ENCODE measurements around the gene PCDHGA1.
"Not testable (repeated sequence)": the region's sequence is repeated elsewhere in the genome, so short reads cannot be mapped to it uniquely, and the experiment has no call there.

The PCDHGA1 gene

DNA sequence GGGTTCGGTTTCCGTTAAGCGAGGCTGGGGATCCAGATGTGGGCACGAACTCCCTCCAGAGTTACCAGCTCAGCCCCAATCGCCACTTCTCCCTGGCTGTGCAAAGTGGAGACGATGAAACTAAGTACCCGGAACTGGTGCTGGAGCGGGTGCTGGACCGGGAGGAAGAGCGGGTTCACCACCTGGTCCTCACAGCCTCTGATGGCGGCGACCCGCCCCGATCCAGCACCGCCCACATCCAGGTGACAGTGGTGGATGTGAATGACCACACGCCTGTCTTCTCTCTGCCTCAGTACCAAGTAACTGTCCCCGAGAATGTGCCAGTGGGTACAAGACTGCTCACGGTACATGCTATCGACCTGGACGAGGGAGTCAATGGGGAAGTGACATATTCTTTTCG is 53.0 kb downstream of the PCDHGA1 start:
- no peak for DNase-seq

- DNase-seq, result no peak
Measured at GRCh38 chr5:141384471-141385267, 54.4 kb downstream of the PCDHGA1 start.

GRCh38 chr5:141387557-141388311 is 57.4 kb downstream of the PCDHGA1 start, which contains the start of gene PCDHGB4:
Gene PCDHGB4, plus strand, starts transcription at chr5:141387698. Its CDS starts 187 bp downstream, at chr5:141387885.
- not testable (repeated sequence) for DNase-seq

- DNase-seq, result no peak
Measured at GRCh38 chr5:141388661-141389060, 58.3 kb downstream of the PCDHGA1 start.

GRCh38 chr5:141389153-141390042 is 59.1 kb downstream of the PCDHGA1 start:
- no peak for DNase-seq

DNA sequence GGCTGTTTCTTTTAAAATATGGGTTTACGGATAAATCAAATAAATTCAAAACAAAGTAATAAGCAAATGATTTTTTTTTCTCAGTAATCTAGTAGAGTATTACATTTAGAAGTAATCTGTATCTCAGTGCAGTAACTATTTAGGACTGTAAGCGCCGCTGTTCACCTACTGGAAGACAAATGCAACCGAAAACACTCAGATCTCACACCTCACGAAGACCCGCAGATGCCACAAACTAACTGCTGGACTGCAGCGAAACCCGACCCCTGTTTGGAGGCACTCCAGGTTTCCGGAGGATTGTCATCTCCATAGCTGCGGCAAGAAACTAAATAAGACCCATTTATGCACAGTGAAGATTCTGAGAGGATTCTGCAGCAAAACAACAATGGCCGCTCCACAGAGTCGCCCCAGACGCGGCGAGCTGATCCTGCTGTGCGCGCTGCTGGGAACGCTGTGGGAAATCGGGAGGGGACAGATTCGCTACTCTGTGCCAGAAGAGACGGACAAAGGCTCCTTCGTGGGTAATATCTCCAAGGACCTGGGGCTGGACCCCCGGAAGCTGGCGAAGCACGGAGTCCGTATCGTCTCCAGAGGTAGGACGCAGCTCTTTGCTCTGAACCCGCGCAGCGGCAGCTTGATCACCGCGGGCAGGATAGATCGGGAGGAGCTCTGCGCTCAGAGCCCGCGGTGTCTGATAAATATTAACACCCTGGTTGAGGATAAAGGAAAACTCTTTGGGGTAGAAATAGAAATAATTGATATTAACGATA is 62.3 kb downstream of the PCDHGA1 start, which contains the start of gene PCDHGA8:
PCDHGA8 (plus strand) TSS at position 205 of the 770 bp plus-strand sequence; CDS start at position 386, 181 bp downstream.
- DNase-seq, result no peak

DNA sequence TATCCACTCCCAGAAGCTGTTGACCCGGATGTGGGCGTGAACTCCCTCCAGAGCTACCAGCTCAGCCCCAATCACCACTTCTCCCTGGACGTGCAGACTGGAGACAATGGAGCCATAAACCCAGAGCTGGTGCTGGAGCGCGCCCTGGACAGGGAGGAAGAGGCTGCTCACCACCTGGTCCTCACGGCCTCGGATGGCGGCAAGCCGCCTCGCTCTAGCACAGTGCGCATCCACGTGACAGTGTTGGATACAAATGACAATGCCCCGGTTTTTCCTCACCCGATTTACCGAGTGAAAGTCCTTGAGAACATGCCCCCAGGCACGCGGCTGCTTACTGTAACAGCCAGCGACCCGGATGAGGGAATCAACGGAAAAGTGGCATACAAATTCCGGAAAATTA is 63.0 kb downstream of the PCDHGA1 start:
- DNase-seq, result no peak

GRCh38 chr5:141394401-141395187 is 64.3 kb downstream of the PCDHGA1 start:
- not testable (repeated sequence) for DNase-seq

GRCh38 chr5:141397756-141398551 is 67.6 kb downstream of the PCDHGA1 start, which contains the start of gene PCDHGB5:
Gene PCDHGB5, plus strand, starts transcription at chr5:141397947. Its CDS starts 181 bp downstream, at chr5:141398128.
- DNase-seq, result peak in 2 of 5 donors; percentile 18 to 24

- no peak for DNase-seq
Measured at GRCh38 chr5:141398608-141399007, 68.3 kb downstream of the PCDHGA1 start.

DNA sequence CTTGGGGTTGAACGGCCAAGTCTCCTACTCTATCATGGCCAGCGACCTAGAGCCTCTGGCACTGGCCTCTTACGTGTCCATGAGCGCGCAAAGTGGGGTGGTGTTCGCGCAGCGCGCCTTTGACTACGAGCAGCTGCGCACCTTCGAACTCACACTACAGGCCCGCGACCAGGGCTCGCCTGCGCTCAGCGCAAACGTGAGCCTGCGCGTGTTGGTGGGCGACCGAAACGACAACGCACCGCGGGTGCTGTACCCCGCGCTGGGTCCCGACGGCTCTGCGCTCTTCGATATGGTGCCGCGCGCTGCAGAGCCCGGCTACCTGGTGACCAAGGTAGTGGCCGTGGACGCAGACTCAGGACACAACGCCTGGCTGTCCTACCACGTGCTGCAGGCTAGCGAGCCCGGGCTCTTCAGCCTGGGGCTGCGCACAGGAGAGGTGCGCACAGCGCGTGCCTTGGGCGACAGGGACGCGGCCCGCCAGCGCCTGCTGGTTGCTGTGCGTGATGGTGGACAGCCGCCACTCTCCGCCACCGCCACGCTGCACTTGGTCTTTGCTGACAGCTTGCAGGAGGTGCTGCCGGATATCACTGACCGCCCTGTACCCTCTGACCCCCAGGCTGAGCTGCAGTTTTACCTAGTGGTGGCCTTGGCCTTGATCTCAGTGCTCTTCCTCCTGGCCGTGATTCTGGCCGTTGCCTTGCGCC is 69.4 kb downstream of the PCDHGA1 start:
- no peak for DNase-seq

- no peak for DNase-seq
Measured at GRCh38 chr5:141402553-141403243, 72.4 kb downstream of the PCDHGA1 start, which contains the start of gene PCDHGA9. Gene PCDHGA9, plus strand, starts transcription at chr5:141402778. Its CDS starts 175 bp downstream, at chr5:141402953.

DNA sequence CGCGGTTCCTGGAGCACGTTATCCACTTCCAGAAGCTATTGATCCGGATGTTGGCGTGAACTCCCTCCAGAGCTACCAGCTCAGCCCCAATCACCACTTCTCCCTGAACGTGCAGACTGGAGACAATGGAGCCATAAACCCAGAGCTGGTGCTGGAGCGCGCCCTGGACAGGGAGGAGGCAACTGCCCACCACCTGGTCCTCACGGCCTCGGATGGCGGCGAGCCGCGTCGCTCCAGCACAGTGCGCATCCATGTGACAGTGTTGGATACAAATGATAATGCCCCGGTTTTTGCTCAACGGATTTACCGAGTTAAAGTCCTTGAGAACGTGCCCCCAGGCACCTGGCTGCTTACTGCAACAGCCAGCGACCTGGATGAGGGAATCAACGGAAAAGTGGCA is 73.1 kb downstream of the PCDHGA1 start:
- DNase-seq, result no peak

GRCh38 chr5:141407790-141408505 is 77.6 kb downstream of the PCDHGA1 start, which contains the start of gene PCDHGB6:
Gene PCDHGB6, plus strand, starts transcription at chr5:141408021. Its CDS starts 182 bp downstream, at chr5:141408203.
- DNase-seq, result peak in 2 of 5 donors; percentile 23 to 25

DNA sequence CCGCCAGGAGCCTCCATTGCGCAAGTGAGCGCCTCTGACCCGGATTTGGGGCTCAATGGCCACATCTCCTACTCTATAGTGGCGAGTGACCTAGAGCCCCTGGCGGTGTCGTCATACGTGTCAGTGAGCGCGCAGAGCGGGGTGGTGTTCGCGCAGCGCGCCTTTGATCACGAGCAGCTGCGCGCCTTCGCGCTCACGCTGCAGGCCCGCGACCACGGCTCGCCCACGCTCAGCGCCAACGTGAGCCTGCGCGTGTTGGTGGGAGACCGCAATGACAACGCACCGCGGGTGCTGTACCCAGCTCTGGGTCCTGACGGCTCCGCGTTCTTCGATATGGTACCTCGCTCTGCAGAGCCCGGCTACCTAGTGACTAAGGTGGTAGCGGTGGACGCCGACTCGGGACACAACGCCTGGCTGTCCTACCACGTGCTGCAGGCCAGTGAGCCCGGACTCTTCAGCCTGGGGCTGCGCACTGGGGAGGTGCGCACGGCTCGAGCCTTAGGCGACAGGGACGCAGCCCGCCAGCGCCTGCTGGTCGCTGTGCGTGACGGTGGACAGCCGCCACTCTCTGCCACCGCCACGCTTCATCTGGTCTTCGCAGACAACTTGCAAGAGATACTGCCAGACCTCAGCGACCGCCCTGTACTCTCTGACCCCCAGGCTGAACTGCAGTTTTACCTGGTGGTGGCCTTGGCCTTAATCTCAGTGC is 79.4 kb downstream of the PCDHGA1 start:
- no peak for DNase-seq

DNA sequence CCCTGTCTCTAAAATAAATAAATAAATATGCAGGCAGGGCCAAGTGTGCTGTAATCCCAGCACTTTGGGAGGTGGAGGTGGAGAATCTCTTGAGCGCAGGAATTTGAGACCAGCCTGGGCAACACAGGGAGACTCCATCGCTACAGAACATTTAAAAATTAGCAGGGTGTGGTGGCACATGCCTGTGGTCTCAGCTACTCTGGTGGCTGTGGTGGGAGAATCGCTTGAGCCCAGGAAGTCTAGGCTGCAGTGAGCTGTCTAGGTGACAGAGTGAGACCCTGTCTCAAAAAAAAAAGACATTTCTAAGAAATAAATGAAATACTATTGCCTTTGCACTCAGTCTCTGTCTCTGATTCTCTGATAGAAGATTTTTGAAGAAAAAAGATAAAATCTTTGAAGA is 81.3 kb downstream of the PCDHGA1 start:
- DNase-seq, result no peak

Data from T-helper 1 cell (primary cell).